ENCODE data around the gene GALNT17.

DNA sequence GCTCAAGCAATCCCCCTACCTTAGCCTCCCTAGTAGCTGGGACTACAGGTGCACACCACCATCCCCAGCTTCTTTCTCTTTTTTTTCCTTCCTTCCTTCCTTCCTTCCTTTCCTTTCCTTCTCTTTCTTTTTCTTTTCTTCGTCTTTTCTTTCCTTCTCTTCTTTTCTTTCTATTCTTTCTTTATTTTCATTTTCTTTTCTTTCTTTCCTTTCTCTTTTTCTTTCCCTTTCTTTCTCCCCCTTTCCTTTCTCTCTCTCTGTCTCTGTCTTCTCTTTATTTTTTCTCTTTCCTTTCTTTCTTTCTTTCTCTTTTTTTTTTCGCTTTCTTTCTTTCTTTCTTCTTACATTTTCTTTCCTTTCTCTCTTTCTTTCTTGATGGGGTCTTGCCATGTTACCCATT, 621.3 kb downstream of the GALNT17 start:
- TF ChIP-seq EZH2 (IDR thresholded peaks at IDR 0.05): no peak
- TF ChIP-seq POLR2AphosphoS5 (IDR thresholded peaks at IDR 0.05; ENCODE audit: borderline replicate concordance, low read depth, low read length): no peak
- no peak for TF ChIP-seq FOXP2 (optimal IDR thresholded peaks at IDR 0.05; ENCODE audit: control extremely low read depth, extremely low read length, insufficient read depth)
